ENCODE measurements around the gene RPIA.
"Not testable (repeated sequence)": the region's sequence is repeated elsewhere in the genome, so short reads cannot be mapped to it uniquely, and the experiment has no call there.

The RPIA gene

GRCh38 chr2:88737385-88737784 is 45.9 kb downstream of the RPIA start:
- DNase-seq, result no peak

GRCh38 chr2:88738271-88738670 is 46.8 kb downstream of the RPIA start:
- DNase-seq, result no peak

GRCh38 chr2:88739985-88740600 is 48.6 kb downstream of the RPIA start:
- DNase-seq, result no peak

- DNase-seq, result no peak
Observed at GRCh38 chr2:88746929-88747490, 55.5 kb downstream of the RPIA start.

- DNase-seq, result no peak
Observed at GRCh38 chr2:88747990-88748389, 56.5 kb downstream of the RPIA start.

- DNase-seq, result no peak
Observed at GRCh38 chr2:88751768-88752167, 60.3 kb downstream of the RPIA start.

- DNase-seq, result no peak
Observed at GRCh38 chr2:88753833-88754584, 62.5 kb downstream of the RPIA start.

- DNase-seq, result no peak
Observed at GRCh38 chr2:88754585-88755320, 63.3 kb downstream of the RPIA start.

GRCh38 chr2:88755836-88756235 is 64.4 kb downstream of the RPIA start:
- no peak for DNase-seq

GRCh38 chr2:88757025-88757424 is 65.6 kb downstream of the RPIA start:
- no peak for DNase-seq

- DNase-seq, result not testable (repeated sequence)
Observed at GRCh38 chr2:88758702-88759101, 67.2 kb downstream of the RPIA start.

- no peak for DNase-seq
Observed at GRCh38 chr2:88760819-88761598, 69.5 kb downstream of the RPIA start.

GRCh38 chr2:88764141-88764849 is 72.8 kb downstream of the RPIA start:
- DNase-seq, result no peak

- no peak for DNase-seq
Observed at GRCh38 chr2:88764850-88765153, 73.3 kb downstream of the RPIA start.

- no peak for DNase-seq
Observed at GRCh38 chr2:88765154-88765888, 73.8 kb downstream of the RPIA start.

GRCh38 chr2:88765889-88766481 is 74.5 kb downstream of the RPIA start:
- not testable (repeated sequence) for DNase-seq

GRCh38 chr2:88770016-88770415 is 78.5 kb downstream of the RPIA start:
- no peak for DNase-seq

GRCh38 chr2:88773233-88774028 is 82.0 kb downstream of the RPIA start:
- not testable (repeated sequence) for DNase-seq

- DNase-seq, result not testable (repeated sequence)
Observed at GRCh38 chr2:88789213-88789612, 97.7 kb downstream of the RPIA start.

- not testable (repeated sequence) for DNase-seq
Observed at GRCh38 chr2:88795932-88796331, 104.5 kb downstream of the RPIA start.

Data from cortex of kidney (tissue), 1 donor.